ENCODE measurements around the gene PRKAG2.

GRCh38 chr7:151840088-151840910 is 36.6 kb downstream of the PRKAG2 start:
- TF ChIP-seq CTCF (IDR thresholded peaks at IDR 0.05) (no peak), POLR2AphosphoS5 (IDR thresholded peaks at IDR 0.05) (no peak), POLR2A (IDR thresholded peaks at IDR 0.05) (no peak)

All from transverse colon (tissue), 4 donors.